NCI-H345 treated with DMSO at 0.1 percent for 48 hours (cell line): ENCODE results near the gene ZYG11A.
A peak's percentile ranks its signal among the peaks of the same experiment; 100 is the strongest.

Experiments used
- DNase-seq: peaks from one replicate; lab custom pipeline; 2025; ENCODE audit not compliant: unreplicated experiment; lab: John Stamatoyannopoulos, UW

Gene ZYG11A

DNA sequence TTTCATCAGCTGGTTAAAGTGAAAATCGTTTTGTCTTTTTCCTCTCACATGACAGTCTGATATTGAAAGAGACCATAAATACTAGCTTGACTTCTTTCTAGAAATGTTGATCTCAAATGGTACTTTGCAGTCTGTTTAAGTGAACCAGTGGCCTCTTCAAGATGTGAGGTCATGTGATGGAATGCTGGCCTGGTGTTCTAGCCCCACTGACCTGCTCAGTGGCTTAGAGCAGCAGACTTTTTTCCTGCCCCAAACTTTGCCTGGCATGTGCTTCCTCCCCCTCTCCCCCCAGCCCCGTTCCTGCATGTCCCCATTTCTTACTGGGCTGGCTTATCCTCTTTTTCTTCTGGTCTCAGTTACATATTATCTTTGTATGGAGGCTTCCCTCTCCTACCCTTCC, 34.3 kb downstream of the ZYG11A start:
- DNase-seq, result no peak

DNA sequence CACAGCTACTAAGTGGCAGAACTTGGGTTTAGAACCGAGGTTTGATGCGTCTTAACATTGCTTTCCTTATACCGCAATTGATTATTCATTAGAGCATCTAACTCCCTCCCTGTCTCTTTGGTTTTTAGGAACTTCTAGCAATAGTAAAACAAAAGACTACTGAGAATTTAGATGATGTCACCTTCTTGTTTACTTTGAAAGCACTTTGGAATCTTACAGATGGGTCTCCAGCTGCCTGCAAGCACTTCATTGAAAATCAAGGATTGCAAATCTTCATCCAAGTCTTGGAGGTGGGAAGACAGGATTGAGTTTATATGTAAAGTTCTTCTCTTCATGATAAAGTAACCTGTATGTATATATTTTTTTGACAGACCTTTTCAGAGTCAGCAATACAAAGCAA, 35.0 kb downstream of the ZYG11A start:
- no peak for DNase-seq

DNA sequence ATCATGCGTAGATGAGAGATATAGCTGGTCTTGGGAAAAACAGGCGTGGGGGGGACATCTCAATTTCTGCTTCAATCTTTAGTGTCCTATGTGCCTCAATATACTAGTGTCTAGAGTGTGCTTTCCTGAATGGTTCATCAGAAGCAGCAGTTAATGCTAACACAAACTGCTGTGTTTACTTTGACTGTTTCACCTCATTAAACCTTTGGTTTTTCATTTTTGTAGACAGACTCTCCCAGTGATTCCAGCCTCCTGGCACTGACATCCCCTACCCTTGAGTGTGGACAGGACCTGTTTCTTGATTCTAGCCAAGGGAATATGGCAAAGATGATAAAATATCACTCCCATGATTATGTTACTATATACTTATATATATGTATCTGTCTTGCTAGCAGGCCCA, 37.6 kb downstream of the ZYG11A start:
- peak; percentile 6 for DNase-seq

DNA sequence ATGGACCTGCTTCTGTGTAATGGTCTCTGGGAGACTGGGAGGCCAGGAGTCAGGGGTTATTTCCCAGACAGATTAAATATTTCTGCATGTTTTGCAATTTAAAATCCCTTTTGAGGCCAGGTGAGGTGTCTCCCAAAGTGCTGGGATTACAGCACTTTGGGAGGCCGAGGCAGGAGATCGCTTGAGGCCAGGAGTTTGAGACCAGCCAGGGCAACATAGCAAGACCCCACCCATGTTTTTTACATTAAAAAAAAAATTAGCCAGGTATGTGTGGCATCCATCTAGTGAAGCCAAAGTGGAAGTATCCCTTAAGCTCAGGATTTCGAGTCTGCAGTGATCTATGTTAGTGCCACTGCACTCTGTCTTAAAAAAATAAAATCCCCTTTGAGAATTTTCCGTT, 44.9 kb downstream of the ZYG11A start:
- no peak for DNase-seq

DNA sequence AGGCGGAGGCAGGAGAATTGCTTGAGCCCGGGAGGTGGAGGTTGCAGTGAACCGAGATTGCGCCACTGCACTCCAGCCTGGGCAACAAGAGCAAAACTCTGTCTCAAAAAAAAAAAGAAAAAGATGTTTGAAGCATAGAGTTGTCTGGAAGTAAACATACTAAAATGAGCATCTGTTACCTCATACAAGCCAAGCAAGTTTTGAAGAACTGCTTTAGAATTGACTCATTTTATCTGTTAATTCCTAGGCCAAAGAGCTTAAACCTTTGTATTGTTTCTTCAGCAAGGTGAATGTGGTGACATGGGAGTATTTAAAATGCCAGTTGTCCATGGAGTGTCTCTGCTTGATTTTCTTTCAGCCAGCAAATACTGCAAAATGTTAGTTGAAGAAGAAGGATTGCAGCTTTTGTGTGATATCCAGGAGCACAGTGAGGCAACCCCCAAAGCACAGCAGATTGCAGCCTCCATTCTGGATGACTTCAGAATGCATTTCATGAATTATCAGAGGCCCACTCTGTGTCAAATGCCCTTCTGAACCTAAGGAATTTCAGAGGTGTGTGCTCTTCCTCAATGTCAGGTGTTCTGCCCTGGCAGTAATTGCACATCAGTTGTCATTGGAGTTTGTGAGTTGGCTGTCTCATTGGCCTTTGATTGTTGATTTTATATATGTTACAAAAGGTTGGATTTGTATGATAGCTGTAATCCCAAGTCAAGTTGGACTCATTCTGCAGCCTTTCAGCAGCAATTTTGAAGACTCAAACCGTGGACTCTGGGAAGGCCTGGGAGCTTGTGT, 50.1 kb downstream of the ZYG11A start:
- no peak for DNase-seq

GRCh38 chr1:52899445-52899894, 56.9 kb downstream of the ZYG11A start:
- no peak for DNase-seq

DNA sequence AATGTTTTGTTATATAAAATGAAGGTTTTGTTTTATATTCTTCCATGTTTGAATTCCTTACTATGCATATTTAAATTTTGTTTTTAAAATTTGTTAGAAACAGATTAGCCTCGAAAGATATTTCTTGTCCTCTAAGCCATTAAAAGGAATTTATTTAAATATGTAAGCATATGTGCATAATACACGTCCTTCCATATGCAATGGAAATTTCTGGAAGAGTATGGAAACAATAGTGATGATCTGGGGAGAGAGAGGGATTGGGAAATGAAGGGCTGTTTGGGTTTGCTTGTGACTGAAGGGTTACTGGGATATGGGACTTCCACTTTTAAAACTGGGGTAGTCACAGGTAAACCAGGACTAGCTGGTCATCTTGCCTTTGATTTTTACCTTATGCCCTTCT, 57.8 kb downstream of the ZYG11A start:
- DNase-seq, result no peak

DNA sequence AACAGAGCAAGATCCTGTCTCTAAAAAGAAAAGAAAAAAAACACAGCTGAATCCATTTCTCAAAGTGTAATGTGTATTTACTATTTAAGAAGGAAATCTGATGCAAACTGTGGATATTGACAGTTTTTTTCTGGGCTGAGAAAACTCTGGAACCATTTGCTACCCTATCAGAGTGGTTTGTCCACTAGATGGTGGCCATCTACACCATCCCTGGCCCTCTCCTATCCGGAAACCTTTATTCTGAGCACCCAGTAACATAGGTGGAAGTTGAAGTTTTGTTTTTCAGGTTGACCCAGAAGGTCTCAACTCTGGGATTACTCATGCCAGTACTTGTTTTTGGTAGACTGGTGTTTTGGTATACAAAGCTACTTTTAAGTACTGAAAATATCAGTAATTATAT, 58.8 kb downstream of the ZYG11A start:
- DNase-seq, result no peak

GRCh38 chr1:52904208-52904926, 61.8 kb downstream of the ZYG11A start:
- DNase-seq, result no peak

DNA sequence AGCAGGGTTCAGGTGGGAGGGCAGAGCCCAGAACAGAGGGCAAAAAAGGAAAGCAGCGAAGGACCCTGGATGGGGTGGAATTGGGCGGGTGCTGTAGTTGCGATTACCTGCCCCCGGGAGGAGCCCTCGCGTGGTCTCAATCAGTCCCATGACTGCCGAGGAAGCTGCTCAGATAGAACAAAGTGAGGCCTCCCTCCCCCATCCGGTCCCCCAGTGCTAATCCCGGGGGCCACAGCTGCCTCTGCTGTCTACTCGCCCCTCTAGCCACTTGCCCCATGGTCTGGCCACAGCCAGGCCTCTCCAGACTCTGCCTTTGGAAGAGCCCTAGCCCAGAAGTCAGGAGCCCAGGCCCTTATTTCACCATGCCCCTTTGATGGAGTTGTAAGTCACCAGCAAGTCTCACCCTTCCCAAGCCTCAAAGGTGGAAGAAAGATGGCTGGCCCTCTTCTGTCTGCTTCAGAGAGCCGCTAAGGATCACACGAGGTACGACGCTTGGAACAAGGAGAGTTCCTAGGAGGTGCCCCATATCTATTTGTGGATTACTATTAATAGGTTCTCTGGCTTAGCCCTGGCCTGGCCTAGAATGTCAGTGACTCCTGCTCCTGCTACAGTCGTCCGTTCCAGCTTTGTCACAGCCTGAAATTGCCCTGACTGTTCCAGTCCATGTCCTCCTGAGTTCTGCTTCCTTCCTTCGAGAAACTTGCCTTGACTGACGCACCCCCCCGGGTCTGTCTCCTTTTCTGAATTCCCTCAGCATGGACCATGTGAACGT, 62.6 kb downstream of the ZYG11A start:
- peak; percentile 1 for DNase-seq

GRCh38 chr1:52906135-52906603, 63.6 kb downstream of the ZYG11A start:
- DNase-seq, result no peak

DNA sequence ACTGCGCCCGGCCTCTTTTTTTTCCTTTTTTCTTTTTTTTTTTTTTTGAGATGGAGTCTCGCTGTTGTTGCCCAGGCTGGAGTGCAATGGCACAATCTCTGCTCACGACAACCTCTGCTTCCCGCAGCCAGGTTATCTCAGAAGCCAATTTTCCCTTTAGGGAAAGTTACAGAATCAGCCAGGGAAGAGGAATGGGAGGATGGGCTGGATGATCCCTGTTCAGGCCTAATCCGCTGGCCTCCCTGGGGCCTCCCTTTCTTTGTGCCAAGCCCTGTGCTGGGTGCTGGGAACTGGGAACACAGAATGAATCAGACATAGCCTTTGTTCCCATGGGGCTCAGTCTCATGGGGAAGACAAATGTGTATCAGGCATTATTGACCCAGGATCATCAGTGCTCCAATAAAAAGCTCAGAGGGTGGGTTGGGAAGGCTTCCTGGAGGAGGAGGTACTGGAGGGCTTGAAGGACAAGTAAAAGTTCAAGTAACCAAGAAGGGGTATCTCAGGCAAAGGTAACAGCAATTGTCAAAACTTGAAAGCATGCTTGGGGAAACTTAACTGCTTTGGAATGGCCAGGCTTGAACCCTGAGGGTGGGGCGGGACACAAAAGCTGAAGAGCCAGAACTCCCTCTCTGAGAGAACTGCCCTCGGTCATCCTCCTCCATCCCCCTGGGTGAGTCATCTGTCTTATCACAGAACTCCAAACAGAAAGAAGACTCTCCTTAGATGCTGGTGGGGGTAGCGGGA, 64.7 kb downstream of the ZYG11A start:
- DNase-seq, result no peak

DNA sequence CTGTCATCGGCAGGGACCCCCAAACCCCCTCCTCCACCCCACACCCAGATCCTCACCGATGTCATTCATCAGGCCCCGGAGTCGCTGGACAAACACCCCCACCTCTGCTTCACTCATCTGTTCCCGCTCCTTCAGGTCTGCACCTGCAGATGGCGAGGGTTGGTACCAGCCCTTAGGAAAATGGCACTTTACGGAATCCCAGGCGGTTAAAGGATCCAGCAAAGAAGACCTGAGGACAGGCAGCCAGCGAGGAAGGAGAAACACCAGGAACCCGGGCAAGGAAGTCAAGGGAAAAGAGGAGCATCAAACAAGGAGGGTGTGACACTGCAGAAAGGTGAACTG, 65.2 kb downstream of the ZYG11A start:
- DNase-seq, result no peak

DNA sequence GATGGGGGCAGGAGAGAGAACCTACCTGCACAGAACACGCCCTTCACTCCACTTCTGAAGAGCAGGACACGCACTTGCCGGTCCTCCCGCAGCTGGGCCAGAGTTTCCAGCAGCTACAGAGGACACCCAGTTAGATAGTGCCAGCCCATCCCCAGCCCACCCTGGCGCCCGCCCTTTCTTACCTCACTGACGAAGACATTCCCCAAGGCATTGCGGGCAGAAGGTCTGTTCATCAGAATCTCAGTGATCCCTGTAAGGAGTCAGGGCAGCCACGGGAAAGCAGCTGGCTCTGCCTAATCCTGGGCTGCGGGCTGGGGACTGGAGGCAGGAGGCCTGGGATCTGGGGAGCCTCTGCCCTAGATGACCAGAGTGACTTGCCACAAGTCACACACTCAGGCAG, 69.0 kb downstream of the ZYG11A start:
- DNase-seq, result no peak

DNA sequence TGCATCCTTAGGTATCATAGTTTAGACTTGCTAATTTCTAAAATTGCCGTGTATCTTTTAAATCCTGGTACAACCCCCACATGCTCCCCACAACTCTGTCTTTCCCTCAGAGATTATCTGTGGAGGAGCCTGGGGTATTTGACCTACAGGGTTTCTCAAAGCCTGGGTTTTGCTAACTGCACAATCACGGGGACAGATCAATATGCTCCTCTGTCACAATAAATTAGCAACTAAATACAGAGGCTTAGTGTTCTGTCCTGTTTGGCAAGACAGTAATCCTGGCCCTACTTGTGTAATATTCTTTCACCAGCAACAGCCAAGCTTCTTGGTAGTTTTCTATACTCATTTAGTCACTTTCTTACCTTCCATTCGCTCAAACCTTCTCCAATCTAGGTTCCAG, 70.5 kb downstream of the ZYG11A start:
- DNase-seq, result no peak

GRCh38 chr1:52913537-52913936, 71.0 kb downstream of the ZYG11A start:
- DNase-seq, result no peak

GRCh38 chr1:52914463-52914862, 71.9 kb downstream of the ZYG11A start:
- no peak for DNase-seq

DNA sequence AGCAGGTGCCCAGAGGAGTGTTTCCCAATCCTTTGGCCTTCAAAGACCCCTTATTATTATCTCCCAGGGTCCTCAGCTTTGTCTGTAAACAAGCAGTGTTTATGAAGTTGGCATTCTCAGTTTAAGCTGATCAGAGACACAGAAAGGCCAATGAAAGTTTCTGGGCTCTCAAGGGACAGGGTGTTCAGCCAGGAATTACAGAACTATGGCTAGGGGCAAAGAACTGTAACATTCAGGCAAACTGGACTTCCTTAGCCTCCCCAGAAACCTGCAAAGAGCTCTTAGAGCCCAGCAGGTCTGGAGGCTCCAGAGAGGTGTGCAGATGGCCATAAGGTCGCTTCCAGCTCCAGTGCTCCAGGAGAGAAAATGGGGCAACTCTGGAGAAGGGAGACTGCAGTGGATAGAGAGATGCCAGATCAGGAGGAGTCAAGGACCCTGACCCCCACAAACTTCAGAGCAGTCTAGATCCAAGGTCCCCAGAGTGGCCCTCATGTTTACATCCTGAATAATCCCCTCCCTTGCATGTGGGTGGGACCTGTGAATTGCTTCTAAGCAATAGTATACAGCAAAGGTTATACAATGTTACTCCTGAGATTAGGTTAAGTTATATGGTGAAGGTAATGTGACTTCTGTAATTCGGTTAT, 72.8 kb downstream of the ZYG11A start:
- no peak for DNase-seq

DNA sequence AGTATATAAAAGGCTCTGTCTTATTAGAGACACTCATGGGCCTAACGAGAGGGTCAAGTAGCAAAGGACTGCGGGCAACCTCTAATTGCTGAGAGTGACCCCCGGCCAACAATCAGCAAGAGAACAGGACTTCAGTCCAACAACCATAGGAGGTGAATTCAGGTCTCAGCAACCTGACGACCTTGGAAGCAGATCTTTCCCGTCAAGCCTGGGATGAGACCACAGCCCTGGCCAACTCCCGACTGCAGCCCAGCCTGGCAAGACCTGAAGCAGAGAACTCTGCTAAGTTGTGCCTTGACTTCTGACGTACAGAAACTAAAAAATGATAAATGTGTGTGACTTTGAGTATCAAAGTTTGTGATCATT, 73.3 kb downstream of the ZYG11A start:
- no peak for DNase-seq

DNA sequence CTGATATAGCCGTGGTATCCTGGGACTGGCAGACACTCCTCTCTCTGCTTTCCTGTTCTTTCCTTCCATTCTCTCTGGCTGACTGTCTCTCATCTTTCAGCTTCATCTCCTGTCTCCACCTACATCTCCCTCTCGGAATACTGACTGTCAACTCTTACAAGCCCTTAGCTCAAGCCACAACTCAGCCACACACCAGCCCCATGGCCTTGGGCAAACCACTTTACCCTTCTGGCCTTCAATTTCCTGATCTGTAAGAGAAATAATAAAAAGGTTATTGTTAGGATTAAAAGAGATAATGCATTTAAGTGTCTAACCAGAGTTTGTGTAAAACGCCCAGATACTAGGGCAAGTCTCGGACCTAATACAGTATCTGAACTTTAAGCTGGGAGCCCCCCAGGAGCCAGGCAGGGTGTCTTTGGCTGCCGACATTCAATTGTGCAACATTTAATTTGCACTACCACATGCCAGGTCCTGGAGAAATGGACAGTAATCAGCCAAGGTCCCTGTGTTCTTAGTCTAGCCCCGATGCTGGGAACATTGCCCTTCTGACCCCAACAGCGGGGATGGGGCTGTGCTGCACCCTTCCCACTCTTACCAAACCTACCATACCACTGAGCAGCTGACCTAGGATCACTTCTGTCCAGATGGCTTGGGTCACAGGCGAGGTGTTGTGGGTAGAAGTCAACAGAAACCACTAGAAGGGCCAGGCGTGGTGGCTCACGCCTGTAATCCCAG, 73.8 kb downstream of the ZYG11A start:
- no peak for DNase-seq
